ENCODE data around the gene TTC9C. TPM values are rescaled to one million over a fixed set of nuclear protein-coding genes. Genes with fewer than 3 reads are reported as not detected.

The TTC9C gene
- total and polyA plus RNA-seq, 5 experiments from 2014 or later, result 8.5 to 47.6 (median 18.8) TPM

GRCh38 chr11:62777389-62777788 is 49.1 kb downstream of the TTC9C start:
- H3K4me3 Mint-ChIP-seq, result no peak overlapping the region
- peak overlapping the region in 3 of 10 donors; percentile 19 to 74 (median 57) for H3K27ac Mint-ChIP-seq
- peaks cover 0 to 41% (median 2%) of the 10 kb centered on the region in 3 donors for H3K36me3 Mint-ChIP-seq
- no peak for ATAC-seq
- no peaks in the 10 kb centered on the region for H3K27me3 Mint-ChIP-seq
- DNase-seq, result no peak
- no peaks in the 10 kb centered on the region for H3K9me3 Mint-ChIP-seq
- POLR2A ChIA-PET, result interaction anchor here (0.6 to 3.7 kb wide), 3 partner anchors 9 to 41 kb away, joined by 3 to 24 read pairs (median 6); partner anchors contain the start of genes TMEM179B and ZBTB3
- H3K4me1 Mint-ChIP-seq, result peaks cover 5 to 11% (median 7%) of the 10 kb centered on the region in 4 donors

GRCh38 chr11:62778441-62778840 is 50.2 kb downstream of the TTC9C start:
- no peak overlapping the region for H3K4me3 Mint-ChIP-seq
- no peaks in the 10 kb centered on the region for H3K9me3 Mint-ChIP-seq
- POLR2A ChIA-PET, result interaction anchor here (0.5 kb wide), 1 partner anchor 1406 kb away, joined by 4 read pairs; no protein-coding TSS in a partner anchor
- ATAC-seq (no peak), DNase-seq (no peak)
- no peaks in the 10 kb centered on the region for H3K27me3 Mint-ChIP-seq
- peaks cover 0 to 52% (median 2%) of the 10 kb centered on the region in 3 donors for H3K36me3 Mint-ChIP-seq
- H3K27ac Mint-ChIP-seq, result peak overlapping the region in 4 of 10 donors; percentile 51 to 86 (median 57)
- peaks cover 5 to 10% (median 6%) of the 10 kb centered on the region in 4 donors for H3K4me1 Mint-ChIP-seq

- Mint-ChIP-seq H3K27ac (peak overlapping the region in 2 of 10 donors; percentile 13 to 15), H3K4me1 (peaks cover 4 to 16% (median 12%) of the 10 kb centered on the region in 4 donors), H3K4me3 (no peak overlapping the region), H3K9me3 (no peaks in the 10 kb centered on the region), H3K36me3 (peaks cover 0 to 36% (median 0%) of the 10 kb centered on the region in 3 donors), H3K27me3 (no peaks in the 10 kb centered on the region)
- ATAC-seq (no peak), DNase-seq (no peak)
- POLR2A ChIA-PET, result interaction anchor here (0.6 to 12.0 kb wide), 3 partner anchors 52 to 104 kb away, joined by 3 to 314 read pairs (median 5); partner anchors contain the start of genes UBXN1 and WDR74
Observed at GRCh38 chr11:62782753-62783152, 54.5 kb downstream of the TTC9C start.

GRCh38 chr11:62786318-62787004 is 58.2 kb downstream of the TTC9C start:
- Mint-ChIP-seq H3K4me1 (peaks cover 13 to 48% (median 43%) of the 10 kb centered on the region in 4 donors), H3K27me3 (no peaks in the 10 kb centered on the region), H3K4me3 (peak overlapping the region; percentile 81 to 95 (median 86)), H3K36me3 (peaks cover 0 to 32% (median 0%) of the 10 kb centered on the region in 3 donors), H3K27ac (peak overlapping the region; percentile 91 to 97 (median 94)), H3K9me3 (no peaks in the 10 kb centered on the region)
- peak; percentile 73 to 90 (median 85) for DNase-seq
- POLR2A ChIA-PET, result interaction anchor here (0.5 to 12.0 kb wide), 28 partner anchors 10 to 233 kb away, joined by 3 to 314 read pairs (median 6); partner anchors contain the start of genes BSCL2, C11orf98, CSKMT and GANAB
- peak; percentile 69 to 70 for ATAC-seq

GRCh38 chr11:62787005-62787759 is 58.9 kb downstream of the TTC9C start, which contains the start of gene TMEM179B:
TMEM179B (plus strand) TSS chr11:62787402; CDS start chr11:62787432, 30 bp downstream.
- Mint-ChIP-seq H3K27ac (peak within 1 kb of the TSS; percentile 92 to 98 (median 96)), H3K4me1 (peaks cover 14 to 53% (median 46%) of the 10 kb centered on the region in 4 donors), H3K27me3 (no peaks in the 10 kb centered on the region), H3K9me3 (no peaks in the 10 kb centered on the region), H3K4me3 (peak within 1 kb of the TSS; percentile 90 to 96 (median 96)), H3K36me3 (peaks cover 0 to 36% (median 0%) of the 10 kb centered on the region in 3 donors)
- POLR2A ChIA-PET, result interaction anchor here (0.6 to 12.0 kb wide), 34 partner anchors 9 to 385 kb away, joined by 3 to 314 read pairs (median 5); partner anchors contain the start of genes BSCL2, C11orf98, CSKMT and GANAB
- ATAC-seq (peak; percentile 69 to 73), DNase-seq (peak; percentile 90 to 99 (median 97))

Other genes starting within 250 kb of the TTC9C start
- 100 to 1,000 TPM; 227 to 231 TPM for gene AHNAK, start 181.7 kb upstream of the TTC9C start, total RNA-seq
- gene AHNAK, start 181.7 kb upstream of the TTC9C start, polyA plus RNA-seq, result 10 to 100 TPM in 1 of 3 donors, 1 to 10 TPM in 2; 7.7 to 19.8 (median 9.4) TPM
- 1,000 to 10,000 TPM; 2,038 to 2,092 TPM for gene EEF1G, start 154.6 kb upstream of the TTC9C start, total RNA-seq
- 1,000 to 10,000 TPM; 1,637 to 2,152 (median 1,960) TPM for gene EEF1G, start 154.6 kb upstream of the TTC9C start, polyA plus RNA-seq
- 10 to 100 TPM; 46.4 to 50.9 TPM for gene TUT1, start 137.0 kb upstream of the TTC9C start, total RNA-seq
- gene TUT1, start 137.0 kb upstream of the TTC9C start, polyA plus RNA-seq, result 10 to 100 TPM; 12.8 to 24.4 (median 16.9) TPM
- 100 to 1,000 TPM; 170 to 178 TPM for gene MTA2, start 126.6 kb upstream of the TTC9C start, total RNA-seq
- gene MTA2, start 126.6 kb upstream of the TTC9C start, polyA plus RNA-seq, result 10 to 100 TPM; 15.8 to 32.6 (median 21.5) TPM
- gene EML3, start 115.7 kb upstream of the TTC9C start, total RNA-seq, result 100 to 1,000 TPM; 251 to 255 TPM
- 10 to 100 TPM; 14.8 to 23.7 (median 15.7) TPM for gene EML3, start 115.7 kb upstream of the TTC9C start, polyA plus RNA-seq
- 1 to 10 TPM; 5.4 to 6.1 TPM for gene ROM1, start 115.2 kb upstream of the TTC9C start, total RNA-seq
- gene ROM1, start 115.2 kb upstream of the TTC9C start, polyA plus RNA-seq, result 1 to 10 TPM in 2 of 3 donors, under 1 TPM in 1; 0.82 to 1.9 (median 1.8) TPM
- 10 to 100 TPM; 79.8 to 83.8 TPM for gene B3GAT3, start 106.5 kb upstream of the TTC9C start, total RNA-seq
- gene B3GAT3, start 106.5 kb upstream of the TTC9C start, polyA plus RNA-seq, result 10 to 100 TPM; 35.6 to 51.3 (median 40.3) TPM
- 100 to 1,000 TPM; 326 to 327 TPM for gene GANAB, start 81.9 kb upstream of the TTC9C start, total RNA-seq
- 100 to 1,000 TPM; 171 to 197 (median 174) TPM for gene GANAB, start 81.9 kb upstream of the TTC9C start, polyA plus RNA-seq
- gene INTS5, start 75.2 kb upstream of the TTC9C start, total RNA-seq, result 10 to 100 TPM; 25.8 to 27.4 TPM
- gene INTS5, start 75.2 kb upstream of the TTC9C start, polyA plus RNA-seq, result 10 to 100 TPM; 27.7 to 58.3 (median 45.6) TPM
- gene C11orf98, start 63.3 kb upstream of the TTC9C start, total RNA-seq, result 10 to 100 TPM; 51.8 to 58.0 TPM
- 100 to 1,000 TPM in 2 of 3 donors, 10 to 100 TPM in 1; 99.9 to 149 (median 117) TPM for gene C11orf98, start 63.3 kb upstream of the TTC9C start, polyA plus RNA-seq
- gene CSKMT, start 63.2 kb upstream of the TTC9C start, total RNA-seq, result 10 to 100 TPM; 43.6 to 45.0 TPM
- gene CSKMT, start 63.2 kb upstream of the TTC9C start, polyA plus RNA-seq, result 1 to 10 TPM; 1.8 to 3.7 (median 3.4) TPM
- gene UQCC3, start 56.8 kb upstream of the TTC9C start, total RNA-seq, result 1 to 10 TPM; 5.4 to 6.6 TPM
- 1 to 10 TPM; 9.1 to 9.7 (median 9.6) TPM for gene UQCC3, start 56.8 kb upstream of the TTC9C start, polyA plus RNA-seq
- 10 to 100 TPM; 29.5 to 30.9 TPM for gene LBHD1, start 56.2 kb upstream of the TTC9C start, total RNA-seq
- 1 to 10 TPM; 2.4 to 8.3 (median 4.4) TPM for gene LBHD1, start 56.2 kb upstream of the TTC9C start, polyA plus RNA-seq
- 100 to 1,000 TPM; 214 to 218 TPM for gene UBXN1, start 49.4 kb upstream of the TTC9C start, total RNA-seq
- gene UBXN1, start 49.4 kb upstream of the TTC9C start, polyA plus RNA-seq, result 100 to 1,000 TPM; 188 to 219 (median 218) TPM
- under 1 TPM in 1 of 2 experiments, not detected in 1; 0.36 TPM for gene LRRN4CL, start 39.0 kb upstream of the TTC9C start, total RNA-seq
- not detected for gene LRRN4CL, start 39.0 kb upstream of the TTC9C start, polyA plus RNA-seq
- gene BSCL2, start 21.1 kb upstream of the TTC9C start, total RNA-seq, result 10 to 100 TPM; 37.0 to 50.7 TPM
- gene BSCL2, start 21.1 kb upstream of the TTC9C start, polyA plus RNA-seq, result 10 to 100 TPM; 58.2 to 65.0 (median 58.8) TPM
- not detected for gene GNG3, start 20.8 kb upstream of the TTC9C start, total RNA-seq
- gene GNG3, start 20.8 kb upstream of the TTC9C start, polyA plus RNA-seq, result under 1 TPM in 1 of 3 donors, not detected in 2; 0.27 TPM
- gene HNRNPUL2, start 1.0 kb upstream of the TTC9C start, total RNA-seq, result 10 to 100 TPM; 81.6 to 84.0 TPM
- 1 to 10 TPM in 2 of 3 donors, under 1 TPM in 1; 0.99 to 3.0 (median 1.0) TPM for gene HNRNPUL2, start 1.0 kb upstream of the TTC9C start, polyA plus RNA-seq
- 10 to 100 TPM; 27.3 to 27.6 TPM for gene ZBTB3, start 25.7 kb downstream of the TTC9C start, total RNA-seq
- 1 to 10 TPM; 2.1 to 6.7 (median 3.6) TPM for gene ZBTB3, start 25.7 kb downstream of the TTC9C start, polyA plus RNA-seq
- 10 to 100 TPM; 87.8 to 94.0 TPM for gene POLR2G, start 33.1 kb downstream of the TTC9C start, total RNA-seq
- gene POLR2G, start 33.1 kb downstream of the TTC9C start, polyA plus RNA-seq, result 100 to 1,000 TPM; 255 to 266 (median 259) TPM
- gene TAF6L, start 42.9 kb downstream of the TTC9C start, total RNA-seq, result 10 to 100 TPM; 28.6 to 34.9 TPM
- gene TAF6L, start 42.9 kb downstream of the TTC9C start, polyA plus RNA-seq, result 10 to 100 TPM in 1 of 3 donors, 1 to 10 TPM in 2; 8.7 to 10.8 (median 8.9) TPM
- gene TMEM179B, start 58.9 kb downstream of the TTC9C start, total RNA-seq, result 10 to 100 TPM; 66.2 to 71.5 TPM
- gene TMEM179B, start 58.9 kb downstream of the TTC9C start, polyA plus RNA-seq, result 100 to 1,000 TPM; 109 to 126 (median 122) TPM
- gene TMEM223, start 63.5 kb downstream of the TTC9C start, total RNA-seq, result 10 to 100 TPM; 15.0 to 16.5 TPM
- 10 to 100 TPM; 39.1 to 57.8 (median 45.5) TPM for gene TMEM223, start 63.5 kb downstream of the TTC9C start, polyA plus RNA-seq
- 100 to 1,000 TPM; 185 to 191 TPM for gene NXF1, start 77.0 kb downstream of the TTC9C start, total RNA-seq
- gene NXF1, start 77.0 kb downstream of the TTC9C start, polyA plus RNA-seq, result 10 to 100 TPM; 38.4 to 82.9 (median 62.8) TPM
- gene STX5, start 103.6 kb downstream of the TTC9C start, total RNA-seq, result 10 to 100 TPM; 55.6 to 61.7 TPM
- 10 to 100 TPM; 25.4 to 30.4 (median 26.2) TPM for gene STX5, start 103.6 kb downstream of the TTC9C start, polyA plus RNA-seq
- gene TEX54, start 104.4 kb downstream of the TTC9C start, total RNA-seq, result under 1 TPM; 0.88 to 0.91 TPM
- 1 to 10 TPM; 1.6 to 2.2 (median 1.7) TPM for gene TEX54, start 104.4 kb downstream of the TTC9C start, polyA plus RNA-seq
- gene WDR74, start 111.1 kb downstream of the TTC9C start, total RNA-seq, result 100 to 1,000 TPM; 129 to 130 TPM
- 10 to 100 TPM; 35.7 to 64.0 (median 49.4) TPM for gene WDR74, start 111.1 kb downstream of the TTC9C start, polyA plus RNA-seq
- 100 to 1,000 TPM; 352 to 353 TPM for gene SLC3A2, start 152.4 kb downstream of the TTC9C start, total RNA-seq
- gene SLC3A2, start 152.4 kb downstream of the TTC9C start, polyA plus RNA-seq, result 100 to 1,000 TPM; 119 to 164 (median 125) TPM
- gene CHRM1, start 192.9 kb downstream of the TTC9C start, total RNA-seq, result not detected
- not detected for gene CHRM1, start 192.9 kb downstream of the TTC9C start, polyA plus RNA-seq